Small intestine (tissue), 16 donors: ENCODE data around the gene OR1C1. TPM values are rescaled to one million over a fixed set of nuclear protein-coding genes. Genes with fewer than 3 reads are reported as not detected.
"Not testable (repeated sequence)": the region's sequence is repeated elsewhere in the genome, so short reads cannot be mapped to it uniquely, and the experiment has no call there.

ENCODE experiments used
- DNase-seq, 2 donors: peaks; one replicate each; pipeline versions ENCODE4 v3.0.0 to v3.0.0-alpha.2; 2013
- FAIRE-seq: peaks from 2 replicates; lab custom pipeline; 2012; peaks lifted over from hg19 to GRCh38; lab: Jason Lieb, UNC
- H3K27ac ChIP-seq, 3 donors: one replicate each; pipeline ENCODE4 v1.5.1; 2013; ENCODE audit warnings: low read length in 2 of 3, mild to moderate bottlenecking in 2 of 3, control low read depth in 1 of 3, inconsistent platforms in 1 of 3, low read depth in 1 of 3, moderate library complexity in 1 of 3
- H3K27me3 ChIP-seq, 3 donors: one replicate each; pipeline ENCODE4 v1.6.1; 2013; ENCODE audit warnings: low read length in 3 of 3, inconsistent platforms in 1 of 3; ENCODE audit not compliant: control insufficient read depth in 3 of 3, insufficient read depth in 3 of 3
- H3K36me3 ChIP-seq, 3 donors: one replicate each; pipeline ENCODE4 v1.6.1; 2013; ENCODE audit warnings: low read length in 3 of 3, inconsistent platforms in 1 of 3, low read depth in 1 of 3, mild to moderate bottlenecking in 1 of 3, moderate library complexity in 1 of 3; ENCODE audit not compliant: control insufficient read depth in 3 of 3, insufficient read depth in 2 of 3
- H3K4me1 ChIP-seq, 3 donors: one replicate each; pipeline ENCODE4 v1.6.1; 2013; ENCODE audit warnings: low read length in 2 of 3, inconsistent platforms in 1 of 3, low read depth in 1 of 3, mild to moderate bottlenecking in 1 of 3, moderate library complexity in 1 of 3; ENCODE audit not compliant: control insufficient read depth in 3 of 3, insufficient read depth in 2 of 3
- H3K4me3 ChIP-seq, 3 donors: one replicate each; pipeline ENCODE4 v1.5.1; 2013; ENCODE audit warnings: low read length in 3 of 3, control low read depth in 1 of 3, inconsistent platforms in 1 of 3, low read depth in 1 of 3, mild to moderate bottlenecking in 1 of 3, moderate library complexity in 1 of 3
- H3K9me3 ChIP-seq, 2 donors: one replicate each; pipeline ENCODE4 v1.6.1; 2013; ENCODE audit warnings: low read depth in 1 of 2, low read length in 1 of 2; ENCODE audit not compliant: control insufficient read depth in 2 of 2, insufficient read depth in 1 of 2
- WGBS, 3 donors: extraction: QIAGEN DNeasy Blood & Tissue Kit; methylation state at CpG; one replicate each; pipeline ENCODE4 v1.1.7; 2013; 5-methylcytosine and 5-hydroxymethylcytosine counted together
- long read RNA-seq, 10 donors: transcript quantifications; one replicate each; lab custom pipeline, GENCODE V29; 2026
- polyA plus RNA-seq, 4 donors: library from polyadenylated mRNA; stranded (reverse) in 3 of 4; unstranded in 1 of 4; fragments of 200-250 nt in 3 of 4; fragments of 120-200 nt in 1 of 4; gene quantifications; one replicate each; pipeline versions ENCODE4 v1.2.1 to v1.2.3, GENCODE V29; 2013
- donor health status: healthy with polysubstance abuse.
- donor health status: control.
- donor health status: control.
- donor health status: Bipolar disorder and iron deficiency.
- donor health status: healthy.

OR1C1 gene, protein sequence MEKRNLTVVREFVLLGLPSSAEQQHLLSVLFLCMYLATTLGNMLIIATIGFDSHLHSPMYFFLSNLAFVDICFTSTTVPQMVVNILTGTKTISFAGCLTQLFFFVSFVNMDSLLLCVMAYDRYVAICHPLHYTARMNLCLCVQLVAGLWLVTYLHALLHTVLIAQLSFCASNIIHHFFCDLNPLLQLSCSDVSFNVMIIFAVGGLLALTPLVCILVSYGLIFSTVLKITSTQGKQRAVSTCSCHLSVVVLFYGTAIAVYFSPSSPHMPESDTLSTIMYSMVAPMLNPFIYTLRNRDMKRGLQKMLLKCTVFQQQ
- not detected for polyA plus RNA-seq
- long read RNA-seq, donor 1, result 0 reads
- long read RNA-seq, donor 2, result 0 reads
- long read RNA-seq, donor 3, result 0 reads
- long read RNA-seq, donor 4, result 0 reads
- long read RNA-seq, donor 5, result 0 reads
- long read RNA-seq, donor 6, result 0 reads
- long read RNA-seq, donor 7, result 0 reads
- long read RNA-seq, donor 8, result 0 reads
- long read RNA-seq, donor 9, result 0 reads
- long read RNA-seq, donor 10, result 0 reads

DNA sequence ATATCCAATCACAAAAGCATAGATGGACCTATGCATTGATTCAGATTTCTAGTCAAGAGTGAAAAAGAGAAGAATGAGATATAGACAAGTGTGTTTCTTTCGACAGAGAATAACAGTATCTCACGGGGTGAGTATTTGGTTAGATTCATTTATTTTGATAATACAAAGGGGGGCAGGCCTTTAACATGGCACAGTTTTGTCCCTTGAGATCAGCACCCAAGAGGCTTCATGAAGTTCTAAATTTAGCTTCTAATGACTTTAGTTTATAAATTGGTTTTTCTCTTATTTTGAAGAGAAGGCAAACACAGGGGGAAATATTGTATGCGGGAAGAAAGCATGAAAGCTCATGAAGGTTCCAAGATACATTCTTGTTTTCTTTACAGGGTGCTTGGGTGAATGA lies at the start of gene OR1C1:
OR1C1 (minus strand) TSS at position 101 of the 400 bp plus-strand sequence. CDS start 2,150 bp downstream, outside the sequence.
- H3K27ac ChIP-seq, result no peak within 1 kb of the TSS
- 90 to 96% (median 94%) methylated on average over 3 of the region's 3 CpGs for WGBS, 3 donors
- no peak for FAIRE-seq

DNA sequence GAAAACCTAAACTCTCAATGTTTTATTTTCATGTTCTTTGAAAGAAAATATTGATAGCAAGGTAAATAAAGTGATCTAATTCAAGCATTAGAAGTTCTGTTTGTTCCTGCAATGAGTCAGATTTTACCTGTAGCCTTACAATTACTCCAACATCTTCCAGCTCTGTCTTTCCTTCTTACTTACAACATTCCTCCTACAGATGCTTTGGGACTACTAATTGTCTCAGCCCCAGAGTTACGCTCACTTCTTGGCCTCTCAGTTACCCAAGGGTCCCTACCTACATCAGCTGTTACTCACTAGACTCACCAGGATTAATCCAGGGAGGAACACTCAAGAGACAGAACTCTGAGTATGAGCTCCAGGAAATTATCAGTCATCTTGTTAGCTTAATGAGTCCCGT lies 37.2 kb upstream of the OR1C1 start:
- WGBS, 3 donors, result 7 to 58% (median 24%) methylated on average over 2 of the region's 2 CpGs
- Histone ChIP-seq H3K27me3 (no peaks in the 10 kb centered on the region), H3K9me3 (peaks cover 0 to 6% of the 10 kb centered on the region in 2 donors), H3K36me3 (no peaks in the 10 kb centered on the region), H3K4me1 (no peaks in the 10 kb centered on the region), H3K27ac (no peak overlapping the region), H3K4me3 (no peak overlapping the region)
- DNase-seq, result no peak
- FAIRE-seq, result no peak

More for the DNA sequence above, at the start of gene OR1C1:
- Histone ChIP-seq H3K4me1 (no peaks in the 10 kb centered on the region), H3K9me3 (peaks cover 0 to 3% of the 10 kb centered on the region in 2 donors), H3K36me3 (no peaks in the 10 kb centered on the region), H3K4me3 (no peak within 1 kb of the TSS), H3K27me3 (no peaks in the 10 kb centered on the region)
- DNase-seq, result no peak

DNA sequence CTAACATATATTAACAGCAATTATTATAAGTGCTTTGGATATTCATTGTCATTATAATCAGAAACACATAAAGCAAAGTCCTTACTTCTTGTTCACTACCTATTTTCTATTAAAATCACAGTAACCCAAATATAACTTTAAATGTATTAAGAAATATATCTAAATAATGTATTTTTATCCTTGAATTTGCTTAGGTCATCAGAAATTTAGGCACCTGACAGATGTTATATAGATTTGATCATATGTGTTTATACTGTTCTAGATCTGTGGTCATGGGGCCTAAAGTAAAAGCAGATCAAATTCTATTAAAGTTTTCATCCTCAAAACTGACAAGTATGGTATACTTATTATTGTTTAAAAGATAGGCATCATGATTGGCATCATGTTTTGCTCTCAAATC lies 9.2 kb upstream of the OR1C1 start:
- Histone ChIP-seq H3K36me3 (no peaks in the 10 kb centered on the region), H3K4me3 (no peak overlapping the region), H3K27me3 (no peaks in the 10 kb centered on the region), H3K4me1 (no peaks in the 10 kb centered on the region), H3K27ac (no peak overlapping the region), H3K9me3 (peaks cover 0 to 6% of the 10 kb centered on the region in 2 donors)
- no peak for FAIRE-seq
- DNase-seq, result no peak

DNA sequence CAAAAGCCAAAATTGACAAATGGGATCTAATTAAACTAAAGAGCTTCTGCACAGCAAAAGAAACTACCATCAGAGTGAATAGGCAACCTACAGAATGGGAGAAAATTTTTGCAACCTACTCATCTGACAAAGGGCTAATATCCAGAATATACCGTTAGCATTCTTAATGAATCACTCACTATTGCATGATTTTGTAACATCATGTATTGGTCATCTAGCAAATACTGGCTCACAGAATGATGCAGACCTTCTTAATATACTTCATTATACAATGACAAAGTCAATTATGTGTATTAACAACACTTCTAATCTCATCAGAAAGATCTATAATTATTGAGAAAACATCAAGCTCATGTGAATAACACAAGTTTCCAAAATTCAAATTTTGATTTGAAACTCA lies 6.0 kb downstream of the OR1C1 start:
- not testable (repeated sequence) for DNase-seq, H3K4me3 ChIP-seq, H3K4me1 ChIP-seq, H3K36me3 ChIP-seq, FAIRE-seq, H3K27me3 ChIP-seq, H3K27ac ChIP-seq
- peaks cover 0 to 16% of the 10 kb centered on the region in 2 donors for H3K9me3 ChIP-seq
- WGBS, 3 donors, result 81 to 94% (median 82%) methylated on average over 1 of the region's 1 CpG

DNA sequence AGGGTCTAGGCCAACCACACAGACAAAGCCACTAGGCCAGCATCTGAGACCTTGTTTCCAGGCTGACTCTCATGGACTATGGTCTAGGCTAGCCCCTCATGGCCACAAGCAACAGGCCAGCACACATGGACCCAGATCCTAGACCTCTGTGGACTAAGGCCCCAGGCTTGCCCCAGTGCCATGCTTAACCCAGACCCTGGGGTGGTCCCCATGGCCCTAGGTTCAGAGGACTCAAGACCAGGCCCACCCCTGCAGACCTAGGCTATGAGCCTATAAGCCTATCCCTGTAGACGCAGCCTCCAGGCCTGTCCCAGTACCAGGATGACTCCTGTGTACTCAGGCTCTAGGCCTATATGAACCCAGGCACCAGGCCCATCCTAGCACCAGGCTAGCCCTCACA lies 10.5 kb downstream of the OR1C1 start:
- H3K36me3 ChIP-seq, result no peaks in the 10 kb centered on the region
- peaks cover 0 to 13% of the 10 kb centered on the region in 2 donors for H3K9me3 ChIP-seq
- DNase-seq (no peak), FAIRE-seq (no peak)
- H3K4me3 ChIP-seq, result no peak overlapping the region
- H3K27ac ChIP-seq, result no peak overlapping the region
- WGBS, 3 donors, result 85 to 100% (median 94%) methylated on average over 1 of the region's 1 CpG
- no peaks in the 10 kb centered on the region for H3K27me3 ChIP-seq
- H3K4me1 ChIP-seq, result no peaks in the 10 kb centered on the region

DNA sequence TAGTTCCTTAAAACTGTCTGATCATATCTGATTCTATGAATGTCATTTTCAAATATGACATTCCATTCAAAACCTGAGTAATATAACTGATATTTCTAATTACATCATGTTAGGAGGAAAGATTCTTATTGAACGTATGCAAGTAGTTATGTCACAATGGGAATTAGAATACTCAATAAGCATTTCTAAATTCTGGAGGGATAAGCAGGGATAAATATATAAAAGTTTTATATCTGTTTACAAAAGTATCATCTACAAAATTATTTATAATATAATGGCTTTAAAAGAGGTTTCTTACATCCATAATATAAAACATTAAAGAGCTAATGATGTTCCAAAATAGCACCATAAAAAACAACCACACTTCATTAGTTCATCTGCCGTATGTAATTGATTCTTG lies 12.3 kb downstream of the OR1C1 start, which contains the start of gene OR14A2:
OR14A2 (minus strand) TSS at position 101 of the 400 bp plus-strand sequence.
- Histone ChIP-seq H3K27me3 (no peaks in the 10 kb centered on the region), H3K9me3 (peaks cover 0 to 15% of the 10 kb centered on the region in 2 donors), H3K36me3 (no peaks in the 10 kb centered on the region), H3K27ac (no peak within 1 kb of the TSS), H3K4me3 (no peak within 1 kb of the TSS), H3K4me1 (no peaks in the 10 kb centered on the region)
- WGBS, 3 donors, result 86 to 95% (median 89%) methylated on average over 2 of the region's 2 CpGs
- DNase-seq (no peak), FAIRE-seq (no peak)

DNA sequence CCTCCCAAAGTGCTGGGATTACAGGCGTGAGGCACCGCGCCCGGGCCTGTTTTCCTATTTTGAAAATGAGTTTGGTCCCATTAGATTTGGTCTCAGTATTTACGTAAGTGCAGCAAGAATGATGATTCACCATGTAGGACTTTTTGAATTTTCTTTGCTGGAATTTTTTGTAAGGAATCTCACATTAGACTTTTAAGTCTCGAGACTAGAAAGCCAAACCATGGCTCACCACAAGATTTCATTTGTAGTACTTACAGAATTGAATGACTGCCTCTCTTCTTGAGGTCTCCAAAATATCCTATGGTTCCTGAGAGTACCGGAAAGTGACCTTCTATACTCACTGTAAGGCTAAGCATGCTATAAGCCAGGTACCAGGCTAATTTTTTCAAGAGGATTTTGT lies 12.7 kb downstream of the OR1C1 start:
- DNase-seq (no peak), FAIRE-seq (no peak)
- Histone ChIP-seq H3K27ac (no peak overlapping the region), H3K27me3 (no peaks in the 10 kb centered on the region), H3K9me3 (peaks cover 0 to 16% of the 10 kb centered on the region in 2 donors), H3K36me3 (no peaks in the 10 kb centered on the region), H3K4me3 (no peak overlapping the region), H3K4me1 (no peaks in the 10 kb centered on the region)
- WGBS, 3 donors, result 86 to 93% (median 87%) methylated on average over 7 of the region's 7 CpGs

DNA sequence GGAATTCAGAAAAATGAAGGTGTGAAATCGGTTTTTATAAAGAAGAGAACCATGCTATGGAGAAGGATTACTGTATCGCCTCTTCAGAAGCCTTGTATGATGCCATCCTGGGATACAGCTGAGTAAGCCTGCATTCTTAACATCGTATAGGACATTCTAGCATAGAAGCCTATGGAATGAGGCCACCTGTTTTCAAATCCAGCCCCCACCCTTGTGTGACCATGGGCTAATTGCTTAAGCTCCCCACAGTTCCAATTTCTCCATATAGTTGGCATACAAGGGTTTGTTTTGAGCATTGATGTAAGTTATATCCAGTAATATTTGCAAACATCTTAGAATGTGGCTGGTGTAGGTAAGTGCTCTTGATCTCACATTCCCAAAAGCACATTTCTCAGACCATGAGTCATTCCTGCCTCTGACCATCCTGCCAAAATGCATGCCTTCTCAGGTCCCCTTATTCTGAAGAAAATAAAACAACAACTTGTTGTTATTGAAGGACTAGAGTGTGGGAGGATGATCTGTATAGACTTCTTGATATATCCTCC lies 13.9 kb downstream of the OR1C1 start:
- Histone ChIP-seq H3K4me3 (no peak overlapping the region), H3K36me3 (no peaks in the 10 kb centered on the region), H3K4me1 (no peaks in the 10 kb centered on the region), H3K9me3 (peaks cover 0 to 16% of the 10 kb centered on the region in 2 donors), H3K27ac (no peak overlapping the region), H3K27me3 (no peaks in the 10 kb centered on the region)
- 74 to 84% (median 75%) methylated on average over 3 of the region's 3 CpGs for WGBS, 3 donors
- FAIRE-seq (no peak), DNase-seq (no peak)
